GM12891 (cell line): ENCODE results near the gene ZNF646.

Source experiments
- PAX5 ChIP-seq: IDR thresholded peaks from 2 replicates; pipeline ENCODE4 v1.6.1; 2011; ENCODE audit warnings: low read length, moderate library complexity, mild to moderate bottlenecking; ENCODE audit not compliant: insufficient read depth, severe bottlenecking
- POLR2A ChIP-seq: IDR thresholded peaks from 2 replicates; pipeline ENCODE4 v1.6.1; 2011; ENCODE audit warnings: low read depth, low read length, control low read depth
- POLR2AphosphoS5 ChIP-seq: IDR thresholded peaks from 2 replicates; pipeline ENCODE4 v1.6.1; 2011; ENCODE audit warnings: low read depth, low read length, control low read depth
- POU2F2 ChIP-seq: IDR thresholded peaks from 2 replicates; pipeline ENCODE4 v1.6.1; 2011; ENCODE audit warnings: low read depth, mild to moderate bottlenecking, control low read depth, low read length, moderate library complexity
- SPI1 ChIP-seq: IDR thresholded peaks from 2 replicates; pipeline ENCODE4 v1.6.1; 2011; ENCODE audit warnings: low read depth, low read length, control low read depth
- TAF1 ChIP-seq: IDR thresholded peaks from 2 replicates; pipeline ENCODE4 v1.6.1; 2011; ENCODE audit warnings: low read depth, low read length, control low read depth

DNA sequence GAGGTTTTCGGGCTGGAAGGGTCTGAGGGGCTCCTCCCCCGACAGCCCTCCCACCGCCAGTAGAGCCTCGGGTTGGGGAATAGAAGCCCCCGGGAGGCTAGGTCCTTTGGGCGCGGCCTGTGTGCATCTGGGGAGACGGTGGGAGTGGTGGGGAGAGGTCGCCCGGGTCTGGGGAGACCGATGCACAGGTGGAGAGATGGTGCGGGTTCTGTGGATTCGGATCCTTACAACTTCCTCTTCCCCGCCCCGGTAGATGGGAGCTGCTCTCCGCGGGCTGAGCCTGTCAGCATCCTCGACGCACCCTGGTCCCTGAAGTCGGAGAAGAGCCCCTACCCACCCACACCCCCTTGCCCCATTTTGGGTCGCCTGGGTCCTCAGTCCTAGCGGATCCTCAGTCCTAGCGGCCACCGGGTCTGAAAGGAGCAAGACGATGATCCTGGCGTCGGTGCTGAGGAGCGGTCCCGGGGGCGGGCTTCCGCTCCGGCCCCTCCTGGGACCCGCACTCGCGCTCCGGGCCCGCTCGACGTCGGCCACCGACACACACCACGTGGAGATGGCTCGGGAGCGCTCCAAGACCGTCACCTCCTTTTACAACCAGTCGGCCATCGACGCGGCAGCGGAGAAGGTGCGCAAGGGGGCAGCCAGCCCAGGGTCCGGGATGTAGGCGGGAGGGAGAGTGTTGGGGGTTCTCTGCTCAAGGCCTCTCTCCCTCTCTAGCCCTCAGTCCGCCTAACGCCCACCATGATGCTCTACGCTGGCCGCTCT, 34.8 kb downstream of the ZNF646 start:
- TF ChIP-seq POLR2A: no peak
- TF ChIP-seq POLR2AphosphoS5: no peak
- no peak for TF ChIP-seq PAX5
- no peak for TF ChIP-seq TAF1
- no peak for TF ChIP-seq SPI1
- TF ChIP-seq POU2F2: no peak
